Chondrocyte (in vitro differentiated cells): ENCODE results near the gene TTLL5. TPM values are rescaled to one million over a fixed set of nuclear protein-coding genes. Genes with fewer than 3 reads are reported as not detected.

Experiments used
- DNase-seq: peaks from one replicate; pipeline ENCODE4 v3.0.0; 2021; ENCODE audit warnings: mixed read lengths, low spot score
- H3K27ac Mint-ChIP-seq: one replicate; pipeline ENCODE4 v1.8.0; 2021; ENCODE audit warnings: mild to moderate bottlenecking, moderate library complexity, mixed read lengths; ENCODE audit not compliant: unreplicated experiment
- H3K27me3 Mint-ChIP-seq: 2 replicates; pipeline ENCODE4 v1.8.0; 2021; ENCODE audit warnings: low read depth, mixed read lengths
- H3K36me3 Mint-ChIP-seq: 2 replicates; pipeline ENCODE4 v1.8.0; 2021; ENCODE audit warnings: low read depth, mixed read lengths
- H3K4me1 Mint-ChIP-seq: 2 replicates; pipeline ENCODE4 v1.8.0; 2021; ENCODE audit warnings: low read depth, mild to moderate bottlenecking, mixed read lengths
- H3K4me3 Mint-ChIP-seq: one replicate; pipeline ENCODE4 v1.8.0; 2021; ENCODE audit warnings: mild to moderate bottlenecking, moderate library complexity, mixed read lengths; ENCODE audit not compliant: unreplicated experiment
- H3K9me3 Mint-ChIP-seq: 2 replicates; pipeline ENCODE4 v1.8.0; 2021; ENCODE audit warnings: low read depth, mixed read lengths
- total RNA-seq: library from RNA; stranded (reverse); gene quantifications from 3 replicates; pipeline ENCODE4 v1.2.1, GENCODE V29; 2021
- TF ChIP-seq, protein P1 (sequence below): fragments of 200-600 bp; sonication (generic); IDR thresholded peaks from 2 replicates; pipeline ENCODE4 v1.5.0; 2021; ENCODE audit warnings: antibody characterized with exemption, mild to moderate bottlenecking, moderate library complexity

TTLL5 gene
- total RNA-seq, 1 donor from 2014 or later: 22.1 TPM

DNA sequence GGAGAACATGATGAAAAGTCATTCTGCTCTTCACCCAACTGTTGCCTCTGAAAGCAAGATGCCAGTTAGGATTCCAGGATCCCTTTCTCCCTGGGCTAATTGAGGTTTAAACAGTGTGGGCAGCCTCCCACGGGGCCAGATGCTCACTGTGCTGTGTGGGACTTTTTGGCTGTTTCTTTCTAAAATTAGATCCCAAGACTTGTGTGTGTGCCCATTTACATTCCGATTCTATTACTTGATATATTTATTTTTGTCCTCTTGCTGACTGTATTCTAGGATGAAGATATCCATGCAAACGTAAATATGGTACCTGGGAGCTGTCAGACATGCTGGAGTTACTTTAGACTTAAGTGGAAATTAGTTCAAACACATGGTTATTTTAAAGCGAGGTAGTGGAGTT is 330.7 kb downstream of the TTLL5 start:
- peak overlapping the region; percentile 91 for H3K27ac Mint-ChIP-seq
- no peak overlapping the region for H3K4me3 Mint-ChIP-seq
- DNase-seq: no peak
- H3K27me3 Mint-ChIP-seq: no peaks in the 10 kb centered on the region
- peaks cover 50% of the 10 kb centered on the region for H3K4me1 Mint-ChIP-seq
- TF ChIP-seq, protein P1, sequence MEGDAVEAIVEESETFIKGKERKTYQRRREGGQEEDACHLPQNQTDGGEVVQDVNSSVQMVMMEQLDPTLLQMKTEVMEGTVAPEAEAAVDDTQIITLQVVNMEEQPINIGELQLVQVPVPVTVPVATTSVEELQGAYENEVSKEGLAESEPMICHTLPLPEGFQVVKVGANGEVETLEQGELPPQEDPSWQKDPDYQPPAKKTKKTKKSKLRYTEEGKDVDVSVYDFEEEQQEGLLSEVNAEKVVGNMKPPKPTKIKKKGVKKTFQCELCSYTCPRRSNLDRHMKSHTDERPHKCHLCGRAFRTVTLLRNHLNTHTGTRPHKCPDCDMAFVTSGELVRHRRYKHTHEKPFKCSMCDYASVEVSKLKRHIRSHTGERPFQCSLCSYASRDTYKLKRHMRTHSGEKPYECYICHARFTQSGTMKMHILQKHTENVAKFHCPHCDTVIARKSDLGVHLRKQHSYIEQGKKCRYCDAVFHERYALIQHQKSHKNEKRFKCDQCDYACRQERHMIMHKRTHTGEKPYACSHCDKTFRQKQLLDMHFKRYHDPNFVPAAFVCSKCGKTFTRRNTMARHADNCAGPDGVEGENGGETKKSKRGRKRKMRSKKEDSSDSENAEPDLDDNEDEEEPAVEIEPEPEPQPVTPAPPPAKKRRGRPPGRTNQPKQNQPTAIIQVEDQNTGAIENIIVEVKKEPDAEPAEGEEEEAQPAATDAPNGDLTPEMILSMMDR: no peak
- no peaks in the 10 kb centered on the region for H3K9me3 Mint-ChIP-seq
- H3K36me3 Mint-ChIP-seq: peaks cover 15% of the 10 kb centered on the region

DNA sequence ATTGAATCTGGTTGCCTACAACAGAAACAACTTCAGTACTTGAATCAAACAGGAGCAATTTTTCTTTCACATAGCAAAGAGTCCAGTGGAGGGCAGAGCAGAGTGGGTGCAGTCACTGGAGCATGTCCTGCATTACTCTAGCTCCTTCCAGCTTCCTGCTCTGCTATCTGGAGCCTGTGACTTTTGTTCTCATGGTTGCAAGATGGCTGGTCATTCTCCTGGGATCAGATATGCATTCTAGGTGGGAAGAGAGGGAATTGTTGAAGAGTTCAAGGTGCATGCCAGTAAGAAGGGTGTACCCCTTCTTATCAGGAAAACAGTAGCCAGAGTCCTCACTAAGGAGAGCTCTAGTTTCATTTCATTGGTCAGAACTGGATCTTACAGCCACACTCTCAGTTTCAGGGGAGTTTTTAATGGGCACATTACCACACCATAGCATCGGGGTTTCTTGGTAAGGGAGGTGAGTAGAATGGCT is 332.6 kb downstream of the TTLL5 start:
- peak overlapping the region; percentile 65 for H3K27ac Mint-ChIP-seq
- H3K4me1 Mint-ChIP-seq: peaks cover 49% of the 10 kb centered on the region

DNA sequence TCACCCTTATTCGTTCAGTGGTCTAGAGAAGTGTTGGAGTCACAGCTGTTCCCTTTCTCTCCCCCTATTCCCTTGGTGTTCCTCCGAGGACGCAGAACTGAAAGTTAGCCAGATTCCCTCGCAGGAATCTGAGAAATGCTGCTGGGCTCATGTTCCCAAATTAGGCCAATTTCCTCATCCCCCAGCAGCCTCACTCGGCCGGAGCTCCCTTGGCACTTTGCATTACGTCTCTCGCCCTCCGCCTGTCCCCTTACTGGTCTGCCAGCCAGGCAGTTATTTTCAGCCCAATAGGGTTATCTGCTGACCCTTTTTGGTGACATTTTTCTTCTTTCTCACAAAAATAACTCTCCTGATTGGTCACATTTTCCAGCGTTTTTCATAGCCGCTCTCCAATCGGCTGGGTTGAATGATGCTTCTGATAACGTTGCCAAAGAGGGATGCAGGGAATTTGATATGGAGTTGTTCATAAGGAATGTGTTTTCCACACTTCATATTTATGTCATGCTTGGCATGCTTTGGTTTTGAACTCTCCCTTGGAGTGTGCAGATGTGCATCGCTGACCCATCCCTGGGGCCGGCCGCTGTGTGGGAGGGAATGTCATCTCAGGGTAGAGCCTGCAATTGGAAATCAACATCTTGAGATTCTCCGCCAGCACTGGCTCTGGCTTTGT is 334.5 kb downstream of the TTLL5 start:
- Mint-ChIP-seq H3K9me3 (no peaks in the 10 kb centered on the region), H3K4me3 (peak overlapping the region; percentile 3), H3K27ac (peak overlapping the region; percentile 75), H3K36me3 (peaks cover 27% of the 10 kb centered on the region), H3K27me3 (no peaks in the 10 kb centered on the region), H3K4me1 (peaks cover 44% of the 10 kb centered on the region)
- DNase-seq: no peak
- TF ChIP-seq, protein P1: no peak

More for the DNA sequence above, 332.6 kb downstream of the TTLL5 start:
- no peaks in the 10 kb centered on the region for H3K27me3 Mint-ChIP-seq
- H3K9me3 Mint-ChIP-seq: no peaks in the 10 kb centered on the region
- H3K4me3 Mint-ChIP-seq: no peak overlapping the region
- TF ChIP-seq, protein P1: no peak
- H3K36me3 Mint-ChIP-seq: peaks cover 26% of the 10 kb centered on the region
- DNase-seq: no peak

DNA sequence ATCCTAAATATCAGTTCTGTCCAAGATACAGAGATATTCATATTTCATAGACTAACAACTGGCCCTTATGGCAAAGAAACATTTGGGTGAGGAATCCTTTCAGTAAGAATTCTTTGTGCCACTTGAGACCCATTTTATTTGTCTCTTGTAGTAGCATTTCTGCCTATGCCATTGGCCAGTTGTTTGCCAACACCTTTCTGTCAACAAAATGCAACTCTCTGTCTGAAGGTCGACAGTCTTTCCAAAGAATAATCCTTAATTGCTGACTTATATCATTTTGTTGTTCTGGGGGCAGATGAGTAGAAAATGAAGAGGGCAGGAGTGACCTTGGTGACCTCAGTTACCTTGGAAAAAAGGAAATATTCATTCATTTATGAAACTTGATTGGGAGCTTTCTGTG is 335.4 kb downstream of the TTLL5 start:
- Mint-ChIP-seq H3K27ac (no peak overlapping the region), H3K4me1 (peaks cover 37% of the 10 kb centered on the region), H3K27me3 (no peaks in the 10 kb centered on the region), H3K9me3 (no peaks in the 10 kb centered on the region), H3K36me3 (peaks cover 34% of the 10 kb centered on the region), H3K4me3 (no peak overlapping the region)
- no peak for DNase-seq
- TF ChIP-seq, protein P1: no peak

DNA sequence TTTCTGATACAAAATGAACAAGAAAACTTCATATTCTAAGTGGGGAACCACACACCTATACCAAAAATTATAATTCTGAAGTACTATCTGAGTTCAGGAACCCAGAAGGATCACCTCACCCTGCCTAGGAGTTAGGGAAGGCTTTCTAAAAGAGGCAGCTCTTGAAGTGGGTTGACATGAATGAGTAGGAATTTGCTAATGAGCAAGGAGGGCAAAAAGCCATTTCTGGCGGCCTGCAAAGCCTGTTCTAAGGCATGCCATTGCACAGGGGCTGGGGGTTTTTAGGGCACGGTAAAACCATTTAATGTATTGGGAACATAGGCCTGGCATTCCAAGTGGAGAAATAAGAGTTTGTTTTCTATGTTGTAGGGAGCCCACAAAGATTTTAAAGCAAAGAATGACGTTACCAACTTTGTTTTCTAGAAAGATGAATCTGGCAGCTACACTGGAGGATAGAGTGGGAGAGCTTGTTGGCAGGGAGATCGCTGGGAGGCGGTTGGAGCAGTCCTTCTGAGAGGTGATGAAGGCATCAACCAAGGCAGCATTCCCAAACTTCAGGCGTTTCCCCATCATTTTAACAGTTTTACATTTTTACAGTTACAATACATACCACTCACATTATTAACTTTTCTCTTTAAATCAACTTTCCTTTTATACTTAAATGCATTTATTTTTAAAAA is 338.6 kb downstream of the TTLL5 start:
- TF ChIP-seq, protein P1: no peak
- no peak for DNase-seq
- Mint-ChIP-seq H3K27ac (no peak overlapping the region), H3K4me3 (no peak overlapping the region), H3K9me3 (peaks cover 9% of the 10 kb centered on the region), H3K27me3 (no peaks in the 10 kb centered on the region), H3K36me3 (peaks cover 41% of the 10 kb centered on the region), H3K4me1 (peaks cover 16% of the 10 kb centered on the region)
